ENCODE data around the gene SLCO4C1. TPM values are rescaled to one million over a fixed set of nuclear protein-coding genes. Genes with fewer than 3 reads are reported as not detected.
"Not testable (repeated sequence)": the region's sequence is repeated elsewhere in the genome, so short reads cannot be mapped to it uniquely, and the experiment has no call there.

SLCO4C1 gene
- 10 to 100 TPM; 25.7 to 27.7 (median 26.1) TPM for polyA plus RNA-seq (ENCODE audit: insufficient read length in 3 of 3)

GRCh38 chr5:102296178-102296817 is at the start of gene SLCO4C1:
TSS of gene SLCO4C1 (minus strand) at chr5:102296284. CDS start at chr5:102296262, 22 bp downstream.
- DNase-seq (ENCODE audit: low read depth in 3 of 3, low spot score in 2 of 3), result peak; percentile 40 to 64 (median 49)

GRCh38 chr5:102341681-102342288 is 45.7 kb upstream of the SLCO4C1 start:
- DNase-seq (ENCODE audit: low read depth in 3 of 3, low spot score in 2 of 3), result no peak

GRCh38 chr5:102324714-102325113 is 28.6 kb upstream of the SLCO4C1 start:
- peak in 1 of 3 donors; percentile 7 for DNase-seq (ENCODE audit: low read depth in 3 of 3, low spot score in 2 of 3)

GRCh38 chr5:102318801-102319200 is 22.7 kb upstream of the SLCO4C1 start:
- DNase-seq (ENCODE audit: low read depth in 3 of 3, low spot score in 2 of 3), result not testable (repeated sequence)

- no peak for DNase-seq (ENCODE audit: low read depth in 3 of 3, low spot score in 2 of 3)
These were observed 18.2 kb upstream of the SLCO4C1 start for GRCh38 chr5:102314328-102314727.

GRCh38 chr5:102313912-102314311 is 17.8 kb upstream of the SLCO4C1 start:
- no peak for DNase-seq (ENCODE audit: low read depth in 3 of 3, low spot score in 2 of 3)

GRCh38 chr5:102312586-102313370 is 16.7 kb upstream of the SLCO4C1 start:
- no peak for DNase-seq (ENCODE audit: low read depth in 3 of 3, low spot score in 2 of 3)

- no peak for DNase-seq (ENCODE audit: low read depth in 3 of 3, low spot score in 2 of 3)
These were observed 13.5 kb upstream of the SLCO4C1 start for GRCh38 chr5:102309586-102309985.

- no peak for DNase-seq (ENCODE audit: low read depth in 3 of 3, low spot score in 2 of 3)
These were observed 11.1 kb upstream of the SLCO4C1 start for GRCh38 chr5:102307232-102307631.

- no peak for DNase-seq (ENCODE audit: low read depth in 3 of 3, low spot score in 2 of 3)
These were observed 10.0 kb upstream of the SLCO4C1 start for GRCh38 chr5:102306121-102306520.

GRCh38 chr5:102295534-102296177 is 428 bp downstream of the SLCO4C1 start:
- no peak for DNase-seq (ENCODE audit: low read depth in 3 of 3, low spot score in 2 of 3)

- DNase-seq (ENCODE audit: low read depth in 3 of 3, low spot score in 2 of 3), result no peak
These were observed 1.1 kb downstream of the SLCO4C1 start for GRCh38 chr5:102294886-102295395.

- DNase-seq (ENCODE audit: low read depth in 3 of 3, low spot score in 2 of 3), result no peak
These were observed 6.1 kb downstream of the SLCO4C1 start for GRCh38 chr5:102290004-102290403.

- DNase-seq (ENCODE audit: low read depth in 3 of 3, low spot score in 2 of 3), result no peak
These were observed 6.7 kb downstream of the SLCO4C1 start for GRCh38 chr5:102289251-102289899.

- DNase-seq (ENCODE audit: low read depth in 3 of 3, low spot score in 2 of 3), result no peak
These were observed 7.5 kb downstream of the SLCO4C1 start for GRCh38 chr5:102288630-102289029.

- DNase-seq (ENCODE audit: low read depth in 3 of 3, low spot score in 2 of 3), result no peak
These were observed 9.6 kb downstream of the SLCO4C1 start for GRCh38 chr5:102286476-102286875.

GRCh38 chr5:102283102-102283797 is 12.8 kb downstream of the SLCO4C1 start:
- DNase-seq (ENCODE audit: low read depth in 3 of 3, low spot score in 2 of 3), result no peak

- no peak for DNase-seq (ENCODE audit: low read depth in 3 of 3, low spot score in 2 of 3)
These were observed 16.4 kb downstream of the SLCO4C1 start for GRCh38 chr5:102279711-102280110.

GRCh38 chr5:102278231-102278630 is 17.9 kb downstream of the SLCO4C1 start:
- no peak for DNase-seq (ENCODE audit: low read depth in 3 of 3, low spot score in 2 of 3)

GRCh38 chr5:102277144-102277543 is 18.9 kb downstream of the SLCO4C1 start:
- no peak for DNase-seq (ENCODE audit: low read depth in 3 of 3, low spot score in 2 of 3)

All from right renal cortex interstitium (tissue), 3 donors.